MG63 (cell line): Measurements from ENCODE around the gene METTL2B. TPM values are rescaled to one million over a fixed set of nuclear protein-coding genes. Genes with fewer than 3 reads are reported as not detected.
A peak's percentile ranks its signal among the peaks of the same experiment; 100 is the strongest.
"Not testable (repeated sequence)": the region's sequence is repeated elsewhere in the genome, so short reads cannot be mapped to it uniquely, and the experiment has no call there.

Experiments
- DNase-seq: peaks from one replicate; pipeline ENCODE4 v3.0.0-alpha.2; 2020
- H3K27me3 ChIP-seq: fragments of 250-450 bp; sonication (Bioruptor Pico); 2 replicates; pipeline ENCODE4 v1.5.1; 2020; ENCODE audit warnings: mild to moderate bottlenecking, moderate library complexity
- H3K36me3 ChIP-seq: fragments of 250-450 bp; sonication (Bioruptor Pico); 2 replicates; pipeline ENCODE4 v1.5.1; 2020; ENCODE audit warnings: mild to moderate bottlenecking, moderate library complexity
- H3K4me3 ChIP-seq: fragments of 250-450 bp; sonication (Bioruptor Pico); 2 replicates; pipeline ENCODE4 v1.5.1; 2020; ENCODE audit warnings: mild to moderate bottlenecking, moderate library complexity
- H3K9me3 ChIP-seq: fragments of 250-450 bp; sonication (Bioruptor Pico); 2 replicates; pipeline ENCODE4 v1.5.1; 2020; ENCODE audit warnings: mild to moderate bottlenecking, moderate library complexity
- total RNA-seq: library from RNA; depleted of rRNA; stranded (reverse); fragments of >200 nt; shearing (Covaris generic); gene quantifications from 2 replicates; pipeline ENCODE4 v1.2.3, GENCODE V29; 2014; ENCODE audit warnings: low replicate concordance; rRNA removed

METTL2B gene
- total RNA-seq, result 17.2 and 19.1 TPM in 2 replicates

GRCh38 chr7:128476402-128477335, at the start of gene METTL2B:
Gene METTL2B, plus strand, starts transcription at chr7:128476748. Its CDS starts 18 bp downstream, at chr7:128476766.
- DNase-seq, result peak; percentile 88
- H3K27me3 ChIP-seq, H3K36me3 ChIP-seq, H3K9me3 ChIP-seq: not testable (repeated sequence)
- H3K4me3 ChIP-seq, result peak within 1 kb of the TSS; percentile 84

GRCh38 chr7:128427289-128427891, 49.2 kb upstream of the METTL2B start:
- H3K4me3 ChIP-seq, result no peak overlapping the region
- no peaks in the 10 kb centered on the region for H3K36me3 ChIP-seq
- no peaks in the 10 kb centered on the region for H3K9me3 ChIP-seq
- DNase-seq, result no peak
- no peaks in the 10 kb centered on the region for H3K27me3 ChIP-seq

- no peaks in the 10 kb centered on the region for H3K9me3 ChIP-seq
Observed at GRCh38 chr7:128430207-128430606, 46.3 kb upstream of the METTL2B start.

GRCh38 chr7:128431221-128431620, 45.3 kb upstream of the METTL2B start:
- H3K9me3 ChIP-seq, result no peaks in the 10 kb centered on the region

More at GRCh38 chr7:128430207-128430606, 46.3 kb upstream of the METTL2B start:
- no peak for DNase-seq
- Histone ChIP-seq H3K4me3 (no peak overlapping the region), H3K27me3 (no peaks in the 10 kb centered on the region), H3K36me3 (no peaks in the 10 kb centered on the region)

GRCh38 chr7:128431754-128432153, 44.8 kb upstream of the METTL2B start:
- Histone ChIP-seq H3K4me3 (no peak overlapping the region), H3K9me3 (no peaks in the 10 kb centered on the region), H3K36me3 (no peaks in the 10 kb centered on the region), H3K27me3 (no peaks in the 10 kb centered on the region)
- DNase-seq, result no peak

More at GRCh38 chr7:128431221-128431620, 45.3 kb upstream of the METTL2B start:
- Histone ChIP-seq H3K4me3 (no peak overlapping the region), H3K36me3 (no peaks in the 10 kb centered on the region), H3K27me3 (no peaks in the 10 kb centered on the region)
- no peak for DNase-seq

GRCh38 chr7:128434413-128435326, 41.9 kb upstream of the METTL2B start:
- Histone ChIP-seq H3K4me3 (no peak overlapping the region), H3K27me3 (no peaks in the 10 kb centered on the region), H3K9me3 (no peaks in the 10 kb centered on the region), H3K36me3 (no peaks in the 10 kb centered on the region)
- no peak for DNase-seq

GRCh38 chr7:128435327-128435686, 41.2 kb upstream of the METTL2B start:
- Histone ChIP-seq H3K9me3 (no peaks in the 10 kb centered on the region), H3K27me3 (no peaks in the 10 kb centered on the region), H3K36me3 (no peaks in the 10 kb centered on the region), H3K4me3 (no peak overlapping the region)
- DNase-seq, result no peak

- no peaks in the 10 kb centered on the region for H3K9me3 ChIP-seq
- DNase-seq, result no peak
- no peaks in the 10 kb centered on the region for H3K36me3 ChIP-seq
- no peaks in the 10 kb centered on the region for H3K27me3 ChIP-seq
- H3K4me3 ChIP-seq, result no peak overlapping the region
Observed at GRCh38 chr7:128437426-128438332, 38.9 kb upstream of the METTL2B start.

- DNase-seq, result no peak
- H3K9me3 ChIP-seq, result no peaks in the 10 kb centered on the region
- H3K36me3 ChIP-seq, result no peaks in the 10 kb centered on the region
Observed at GRCh38 chr7:128442356-128442755, 34.2 kb upstream of the METTL2B start.

GRCh38 chr7:128443831-128444600, 32.5 kb upstream of the METTL2B start:
- H3K27me3 ChIP-seq, result no peaks in the 10 kb centered on the region
- H3K4me3 ChIP-seq, result no peak overlapping the region
- no peaks in the 10 kb centered on the region for H3K9me3 ChIP-seq
- no peak for DNase-seq
- no peaks in the 10 kb centered on the region for H3K36me3 ChIP-seq

More at GRCh38 chr7:128442356-128442755, 34.2 kb upstream of the METTL2B start:
- Histone ChIP-seq H3K4me3 (no peak overlapping the region), H3K27me3 (no peaks in the 10 kb centered on the region)

- DNase-seq, result peak; percentile 9
- H3K36me3 ChIP-seq, result no peaks in the 10 kb centered on the region
- H3K9me3 ChIP-seq, result no peaks in the 10 kb centered on the region
- H3K27me3 ChIP-seq, result no peaks in the 10 kb centered on the region
- H3K4me3 ChIP-seq, result no peak overlapping the region
Observed at GRCh38 chr7:128446306-128446705, 30.2 kb upstream of the METTL2B start.

- no peak overlapping the region for H3K4me3 ChIP-seq
- DNase-seq, result no peak
- no peaks in the 10 kb centered on the region for H3K27me3 ChIP-seq
- no peaks in the 10 kb centered on the region for H3K9me3 ChIP-seq
- H3K36me3 ChIP-seq, result no peaks in the 10 kb centered on the region
Observed at GRCh38 chr7:128447941-128448564, 28.5 kb upstream of the METTL2B start.

- Histone ChIP-seq H3K36me3 (no peaks in the 10 kb centered on the region), H3K27me3 (no peaks in the 10 kb centered on the region), H3K9me3 (no peaks in the 10 kb centered on the region), H3K4me3 (no peak overlapping the region)
- no peak for DNase-seq
Observed at GRCh38 chr7:128448751-128449302, 27.7 kb upstream of the METTL2B start.

GRCh38 chr7:128450409-128450808, 26.1 kb upstream of the METTL2B start:
- no peak for DNase-seq
- Histone ChIP-seq H3K9me3 (no peaks in the 10 kb centered on the region), H3K4me3 (no peak overlapping the region), H3K36me3 (no peaks in the 10 kb centered on the region), H3K27me3 (no peaks in the 10 kb centered on the region)
